Glutamatergic neuron (in vitro differentiated cells): ENCODE data around the gene TIMM21. TPM values are rescaled to one million over a fixed set of nuclear protein-coding genes. Genes with fewer than 3 reads are reported as not detected.

Experiments
- DNase-seq: peaks from one replicate; pipeline ENCODE4 v3.0.0; 2022
- H3K27ac Mint-ChIP-seq: one replicate; pipeline ENCODE4 v1.8.0; 2020; ENCODE audit warnings: mild to moderate bottlenecking, mixed read lengths, inconsistent platforms; ENCODE audit not compliant: unreplicated experiment
- H3K27me3 Mint-ChIP-seq: one replicate; pipeline ENCODE4 v1.8.0; 2020; ENCODE audit warnings: mild to moderate bottlenecking, moderate library complexity, mixed read lengths, inconsistent platforms; ENCODE audit not compliant: unreplicated experiment
- H3K36me3 Mint-ChIP-seq: one replicate; pipeline ENCODE4 v1.8.0; 2020; ENCODE audit warnings: mild to moderate bottlenecking, mixed read lengths, inconsistent platforms; ENCODE audit not compliant: unreplicated experiment
- H3K4me1 Mint-ChIP-seq: one replicate; pipeline ENCODE4 v1.8.0; 2020; ENCODE audit warnings: mild to moderate bottlenecking, low read depth, mixed read lengths, inconsistent platforms; ENCODE audit not compliant: unreplicated experiment
- H3K4me3 Mint-ChIP-seq: one replicate; pipeline ENCODE4 v1.8.0; 2020; ENCODE audit warnings: mild to moderate bottlenecking, mixed read lengths, inconsistent platforms; ENCODE audit not compliant: unreplicated experiment
- H3K9me3 Mint-ChIP-seq: one replicate; pipeline ENCODE4 v1.8.0; 2020; ENCODE audit warnings: mild to moderate bottlenecking, moderate library complexity, mixed read lengths, inconsistent platforms; ENCODE audit not compliant: unreplicated experiment
- total RNA-seq: library from RNA; stranded (reverse); fragmentation: NEBNext Ultra II Directional; extraction: Animal tissue kit (Norgen Biotek cat#: 25700); gene quantifications from one replicate; pipeline ENCODE4 v1.2.1, GENCODE V29; 2021; ENCODE audit not compliant: unreplicated experiment
- TF ChIP-seq, protein P1 (sequence below): fragments of 200-600 bp; sonication (generic); IDR thresholded peaks from one replicate; pipeline ENCODE4 v1.5.0; 2021; ENCODE audit not compliant: partially characterized antibody, unreplicated experiment

TIMM21 gene
- total RNA-seq, 1 donor from 2014 or later, result 26.8 TPM

DNA sequence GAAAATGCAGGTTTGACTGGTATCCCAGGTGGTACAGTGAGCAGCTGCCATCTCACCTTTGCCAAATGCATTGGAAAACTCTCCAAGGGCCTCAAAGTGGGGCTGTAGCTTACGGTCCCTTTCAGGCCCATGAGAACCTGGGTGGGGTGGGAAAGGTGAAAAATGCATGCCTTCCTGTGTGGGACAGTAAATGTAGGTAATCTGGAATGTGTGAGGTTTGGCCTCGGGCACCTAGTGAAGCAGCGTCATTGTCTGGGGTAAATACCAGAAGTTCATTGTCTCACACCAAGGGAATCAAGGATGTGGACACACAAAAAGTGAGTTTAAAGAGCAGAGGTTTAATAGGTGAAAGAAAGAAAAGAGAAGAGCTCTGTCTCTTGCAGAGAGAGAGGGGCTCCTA, 36.6 kb downstream of the TIMM21 start:
- TF ChIP-seq, protein P1, sequence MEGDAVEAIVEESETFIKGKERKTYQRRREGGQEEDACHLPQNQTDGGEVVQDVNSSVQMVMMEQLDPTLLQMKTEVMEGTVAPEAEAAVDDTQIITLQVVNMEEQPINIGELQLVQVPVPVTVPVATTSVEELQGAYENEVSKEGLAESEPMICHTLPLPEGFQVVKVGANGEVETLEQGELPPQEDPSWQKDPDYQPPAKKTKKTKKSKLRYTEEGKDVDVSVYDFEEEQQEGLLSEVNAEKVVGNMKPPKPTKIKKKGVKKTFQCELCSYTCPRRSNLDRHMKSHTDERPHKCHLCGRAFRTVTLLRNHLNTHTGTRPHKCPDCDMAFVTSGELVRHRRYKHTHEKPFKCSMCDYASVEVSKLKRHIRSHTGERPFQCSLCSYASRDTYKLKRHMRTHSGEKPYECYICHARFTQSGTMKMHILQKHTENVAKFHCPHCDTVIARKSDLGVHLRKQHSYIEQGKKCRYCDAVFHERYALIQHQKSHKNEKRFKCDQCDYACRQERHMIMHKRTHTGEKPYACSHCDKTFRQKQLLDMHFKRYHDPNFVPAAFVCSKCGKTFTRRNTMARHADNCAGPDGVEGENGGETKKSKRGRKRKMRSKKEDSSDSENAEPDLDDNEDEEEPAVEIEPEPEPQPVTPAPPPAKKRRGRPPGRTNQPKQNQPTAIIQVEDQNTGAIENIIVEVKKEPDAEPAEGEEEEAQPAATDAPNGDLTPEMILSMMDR, result no peak
- no peaks in the 10 kb centered on the region for H3K27me3 Mint-ChIP-seq
- no peak overlapping the region for H3K27ac Mint-ChIP-seq
- no peaks in the 10 kb centered on the region for H3K9me3 Mint-ChIP-seq
- H3K36me3 Mint-ChIP-seq, result peaks cover 16% of the 10 kb centered on the region
- H3K4me3 Mint-ChIP-seq, result no peak overlapping the region
- DNase-seq, result no peak
- H3K4me1 Mint-ChIP-seq, result peaks cover 7% of the 10 kb centered on the region

DNA sequence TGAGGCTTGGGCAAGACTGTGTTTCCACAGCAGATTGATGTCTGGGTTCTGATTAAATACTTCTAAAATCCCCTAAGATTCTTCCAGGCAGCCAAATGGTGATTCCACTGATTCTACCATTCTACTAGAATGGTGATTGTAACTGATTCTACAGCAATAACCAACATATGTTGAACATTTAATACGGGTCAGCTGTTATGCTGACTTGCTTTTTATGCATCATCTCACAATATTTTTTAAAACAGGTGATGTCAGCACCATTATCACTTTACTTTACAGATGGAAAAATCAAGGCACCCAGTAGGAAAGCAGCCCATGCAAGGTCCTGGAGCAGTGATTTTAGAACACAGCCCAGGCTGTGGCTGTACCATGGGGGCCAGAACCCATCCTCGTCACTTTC, 37.5 kb downstream of the TIMM21 start:
- Mint-ChIP-seq H3K4me3 (no peak overlapping the region), H3K27me3 (no peaks in the 10 kb centered on the region), H3K9me3 (no peaks in the 10 kb centered on the region), H3K36me3 (peaks cover 7% of the 10 kb centered on the region), H3K4me1 (peaks cover 9% of the 10 kb centered on the region), H3K27ac (no peak overlapping the region)
- TF ChIP-seq, protein P1, result no peak
- DNase-seq, result no peak

DNA sequence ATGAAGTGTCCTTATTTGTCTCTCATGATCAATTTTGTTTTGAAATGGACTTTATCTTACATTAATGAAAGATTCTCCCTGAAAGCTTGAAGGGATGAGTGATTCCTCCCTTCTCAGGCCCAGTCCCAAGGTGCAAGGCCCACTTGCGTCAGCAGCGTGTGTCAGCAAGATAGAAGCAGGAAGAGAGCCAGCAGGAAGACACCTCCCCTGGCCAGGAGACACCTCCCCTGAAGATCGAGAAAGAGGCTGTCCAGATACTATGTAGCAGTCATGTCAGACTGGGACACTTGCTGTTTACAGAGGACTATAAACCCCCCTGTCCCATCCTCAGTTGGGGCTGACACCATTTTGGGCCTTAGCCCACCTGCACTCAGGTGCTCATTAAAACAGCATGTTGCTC, 38.3 kb downstream of the TIMM21 start:
- DNase-seq, result no peak
- H3K9me3 Mint-ChIP-seq, result no peaks in the 10 kb centered on the region
- peaks cover 9% of the 10 kb centered on the region for H3K4me1 Mint-ChIP-seq
- TF ChIP-seq, protein P1, result no peak
- H3K27me3 Mint-ChIP-seq, result no peaks in the 10 kb centered on the region
- H3K4me3 Mint-ChIP-seq, result no peak overlapping the region
- H3K36me3 Mint-ChIP-seq, result no peaks in the 10 kb centered on the region
- H3K27ac Mint-ChIP-seq, result no peak overlapping the region

DNA sequence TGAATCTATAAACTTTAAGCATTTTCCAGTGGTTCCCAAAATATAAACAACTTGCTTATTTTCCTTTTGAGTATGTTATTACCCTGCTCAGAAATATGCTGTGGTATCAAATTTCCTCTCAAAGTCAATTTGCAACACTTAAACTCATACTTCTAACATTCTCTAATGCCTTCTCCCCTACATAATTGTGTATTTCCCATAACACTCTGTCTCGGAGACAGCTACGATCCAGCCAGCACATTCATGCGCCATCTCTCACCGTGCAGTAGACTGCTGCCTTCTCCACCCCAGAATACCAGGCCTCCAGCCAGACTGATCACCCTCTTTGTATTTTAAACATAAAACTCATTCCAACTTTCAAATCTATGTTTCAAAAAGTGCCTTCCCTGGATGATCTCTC, 41.8 kb downstream of the TIMM21 start:
- no peak overlapping the region for H3K27ac Mint-ChIP-seq
- peaks cover 2% of the 10 kb centered on the region for H3K27me3 Mint-ChIP-seq
- no peaks in the 10 kb centered on the region for H3K36me3 Mint-ChIP-seq
- H3K4me3 Mint-ChIP-seq, result no peak overlapping the region
- peaks cover 1% of the 10 kb centered on the region for H3K9me3 Mint-ChIP-seq
- TF ChIP-seq, protein P1, result no peak
- DNase-seq, result no peak
- H3K4me1 Mint-ChIP-seq, result peaks cover 9% of the 10 kb centered on the region

DNA sequence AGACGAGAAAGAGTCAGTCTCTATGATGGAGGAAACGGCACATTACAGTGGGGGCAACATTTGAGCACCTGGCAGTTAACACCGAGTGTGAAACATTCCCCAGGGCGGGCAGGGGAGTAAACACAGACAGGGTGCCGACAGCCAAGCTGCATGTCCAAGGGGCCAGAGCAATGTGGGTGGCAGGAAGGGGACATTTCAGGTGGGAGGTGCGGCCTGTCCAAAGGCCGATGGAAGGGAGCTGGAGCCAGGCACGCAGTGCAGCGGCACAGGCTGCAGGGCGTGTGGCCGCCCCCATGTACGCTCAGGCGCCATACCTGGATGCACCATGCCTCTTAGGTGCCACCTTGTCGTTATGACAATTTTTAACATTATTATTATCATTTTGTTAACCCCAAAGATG, 43.3 kb downstream of the TIMM21 start:
- Mint-ChIP-seq H3K4me1 (peaks cover 9% of the 10 kb centered on the region), H3K36me3 (no peaks in the 10 kb centered on the region), H3K27me3 (peaks cover 2% of the 10 kb centered on the region), H3K4me3 (no peak overlapping the region), H3K9me3 (peaks cover 1% of the 10 kb centered on the region), H3K27ac (no peak overlapping the region)
- TF ChIP-seq, protein P1, result no peak
- DNase-seq, result no peak
